ENCODE measurements around the gene TMEM198.

Gene TMEM198

DNA sequence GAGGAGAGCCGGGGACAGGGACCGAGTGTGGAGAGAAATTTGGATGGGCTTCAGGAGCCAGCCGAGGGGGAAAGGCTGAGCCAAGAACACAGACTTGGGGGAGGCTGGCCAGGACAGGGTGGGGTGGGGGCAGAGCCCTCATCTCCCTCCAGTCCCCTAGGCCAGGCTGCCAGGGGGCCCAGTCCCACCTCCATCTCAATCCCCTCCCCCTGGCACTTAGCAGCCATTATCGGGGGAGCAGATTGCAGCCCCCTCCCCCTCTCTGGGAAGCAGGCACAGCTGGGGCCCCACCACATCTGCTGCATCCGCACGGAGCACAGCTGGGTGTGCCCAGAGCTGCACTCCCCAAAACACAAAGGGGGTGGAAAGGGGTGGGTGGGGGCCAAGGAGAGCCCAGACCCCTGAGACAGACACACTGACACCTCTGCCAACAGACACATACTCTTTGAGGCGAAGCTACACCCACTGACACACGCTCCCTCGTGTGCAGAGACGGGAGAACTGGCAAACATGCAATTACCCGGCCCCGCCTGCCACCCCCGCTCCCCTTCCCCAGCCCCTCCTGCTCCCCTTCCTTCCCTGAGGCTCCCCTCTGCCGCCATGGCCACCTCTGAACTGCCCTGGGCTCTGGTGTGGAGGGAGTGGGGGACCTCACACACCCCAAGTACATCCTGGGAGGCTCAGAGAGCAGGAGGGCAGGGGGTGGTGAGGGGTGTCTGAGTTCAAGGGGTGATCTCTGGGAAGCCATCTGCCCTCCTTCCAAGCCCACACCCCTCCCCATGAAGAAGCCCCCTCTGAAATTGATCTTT, 34.7 kb upstream of the TMEM198 start:
- Histone ChIP-seq H3K23ac (ENCODE audit: low read length in 2 of 2) (no peak overlapping the region), H4K91ac (ENCODE audit: low read length) (no peak overlapping the region)
- 29% methylated on average over 6 of the region's 14 CpGs for WGBS

DNA sequence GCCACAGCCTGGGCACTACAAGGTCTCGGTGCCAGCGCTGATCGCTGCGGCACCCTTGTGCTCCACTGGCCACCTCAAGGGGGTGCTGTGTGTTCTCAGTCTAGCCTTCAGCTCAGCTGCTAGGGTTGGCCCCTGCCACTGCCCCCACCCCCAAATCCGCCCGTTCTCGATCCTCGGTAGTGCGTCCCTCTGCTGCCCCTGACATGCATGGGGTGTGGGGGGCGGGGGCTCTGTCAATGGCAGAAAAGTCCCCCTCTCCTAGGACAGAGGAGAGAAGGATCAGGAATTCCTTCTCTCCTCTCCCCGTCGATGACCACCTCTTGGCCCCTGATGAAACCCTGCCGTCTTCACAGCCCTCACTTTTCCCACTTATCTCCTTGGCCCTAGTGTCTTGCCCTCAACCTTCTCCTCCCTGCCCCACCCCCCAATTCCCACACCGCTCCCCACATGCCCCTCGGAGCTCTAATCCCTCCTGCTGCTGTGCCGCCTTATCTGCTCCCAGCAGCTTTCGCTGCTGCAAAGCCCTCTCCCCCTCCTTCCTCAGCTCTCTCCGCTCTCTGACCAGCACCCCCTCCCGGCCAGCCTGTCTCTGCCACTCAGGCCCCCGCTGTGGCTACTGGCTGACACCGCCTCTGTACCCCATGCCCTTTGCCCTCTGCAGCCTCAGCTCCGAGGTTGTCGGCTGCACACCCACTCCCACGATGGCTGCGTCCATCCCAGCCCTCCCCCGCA, 33.9 kb upstream of the TMEM198 start:
- Histone ChIP-seq H3K27ac (ENCODE audit: low read length, poor library complexity, severe bottlenecking) (no peak overlapping the region), H3K27me3 (ENCODE audit: control insufficient read depth in 1 of 2, insufficient read depth in 1 of 2, low read length in 2 of 2) (peaks cover 47 to 48% of the 10 kb centered on the region in 2 experiments), H3K4me1 (ENCODE audit: control insufficient read depth, insufficient read depth, low read depth, low read length) (peaks cover 38% of the 10 kb centered on the region), H3K18ac (ENCODE audit: low read depth in 1 of 2, low read length in 2 of 2) (peak overlapping the region in 1 of 2 experiments; percentile 51), H3K4me3 (ENCODE audit: insufficient read depth in 1 of 2, low read depth in 1 of 2, low read length in 2 of 2) (peak overlapping the region; percentile 41 to 75), H3K4ac (ENCODE audit: low read depth in 1 of 2, low read length in 2 of 2) (no peak overlapping the region), H2BK120ac (ENCODE audit: low read depth, low read length) (peak overlapping the region; percentile 19), H2AK5ac (ENCODE audit: low read length, severe bottlenecking) (no peak overlapping the region), H3K9me3 (ENCODE audit: control insufficient read depth, low read length) (no peaks in the 10 kb centered on the region), H4K8ac (ENCODE audit: low read length) (no peak overlapping the region), H2BK12ac (ENCODE audit: low read length in 2 of 2) (peak overlapping the region in 1 of 2 experiments; percentile 38), H3K9ac (ENCODE audit: low read length) (peak overlapping the region; percentile 21), H3K36me3 (ENCODE audit: control insufficient read depth in 1 of 2, insufficient read depth in 2 of 2, low read depth in 1 of 2, low read length in 2 of 2) (peaks cover 20 to 35% of the 10 kb centered on the region in 2 experiments), H3K14ac (ENCODE audit: low read length in 2 of 2) (peak overlapping the region in 1 of 2 experiments; percentile 61), H3K23ac (ENCODE audit: low read length in 2 of 2) (no peak overlapping the region), H2AFZ (ENCODE audit: low read depth, low read length) (peak overlapping the region; percentile 18), H4K91ac (ENCODE audit: low read length) (peak overlapping the region; percentile 37), H2BK15ac (ENCODE audit: low read depth, poor library complexity, severe bottlenecking) (no peak overlapping the region), H3K79me1 (replicated peaks; ENCODE audit: low read length, poor library complexity, severe bottlenecking) (no peaks in the 10 kb centered on the region), H2BK5ac (ENCODE audit: low read depth, low read length, poor library complexity, severe bottlenecking) (no peak overlapping the region), H3K4me2 (ENCODE audit: low read length, poor library complexity, severe bottlenecking) (peak overlapping the region; percentile 90)
- peak; percentile 74 for DNase-seq
- WGBS, result 3% methylated on average over 21 of the region's 26 CpGs

More for the DNA sequence above, 34.7 kb upstream of the TMEM198 start:
- Histone ChIP-seq H2BK120ac (ENCODE audit: low read depth, low read length) (no peak overlapping the region), H3K36me3 (ENCODE audit: control insufficient read depth in 1 of 2, insufficient read depth in 2 of 2, low read depth in 1 of 2, low read length in 2 of 2) (peaks cover 28 to 39% of the 10 kb centered on the region in 2 experiments), H3K4me2 (ENCODE audit: low read length, poor library complexity, severe bottlenecking) (no peak overlapping the region), H3K4ac (ENCODE audit: low read depth in 1 of 2, low read length in 2 of 2) (no peak overlapping the region), H3K9ac (ENCODE audit: low read length) (peak overlapping the region; percentile 21), H2AK5ac (ENCODE audit: low read length, severe bottlenecking) (no peak overlapping the region), H3K79me1 (replicated peaks; ENCODE audit: low read length, poor library complexity, severe bottlenecking) (peaks cover 1% of the 10 kb centered on the region), H4K8ac (ENCODE audit: low read length) (no peak overlapping the region), H3K14ac (ENCODE audit: low read length in 2 of 2) (no peak overlapping the region), H3K27me3 (ENCODE audit: control insufficient read depth in 1 of 2, insufficient read depth in 1 of 2, low read length in 2 of 2) (peaks cover 39 to 40% of the 10 kb centered on the region in 2 experiments), H3K27ac (ENCODE audit: low read length, poor library complexity, severe bottlenecking) (no peak overlapping the region), H3K9me3 (ENCODE audit: control insufficient read depth, low read length) (no peaks in the 10 kb centered on the region), H3K18ac (ENCODE audit: low read depth in 1 of 2, low read length in 2 of 2) (no peak overlapping the region), H2BK12ac (ENCODE audit: low read length in 2 of 2) (no peak overlapping the region), H2BK15ac (ENCODE audit: low read depth, poor library complexity, severe bottlenecking) (no peak overlapping the region), H3K4me3 (ENCODE audit: insufficient read depth in 1 of 2, low read depth in 1 of 2, low read length in 2 of 2) (peak overlapping the region in 1 of 2 experiments; percentile 75), H2BK5ac (ENCODE audit: low read depth, low read length, poor library complexity, severe bottlenecking) (no peak overlapping the region), H3K4me1 (ENCODE audit: control insufficient read depth, insufficient read depth, low read depth, low read length) (peaks cover 35% of the 10 kb centered on the region), H2AFZ (ENCODE audit: low read depth, low read length) (no peak overlapping the region)
- DNase-seq, result no peak

DNA sequence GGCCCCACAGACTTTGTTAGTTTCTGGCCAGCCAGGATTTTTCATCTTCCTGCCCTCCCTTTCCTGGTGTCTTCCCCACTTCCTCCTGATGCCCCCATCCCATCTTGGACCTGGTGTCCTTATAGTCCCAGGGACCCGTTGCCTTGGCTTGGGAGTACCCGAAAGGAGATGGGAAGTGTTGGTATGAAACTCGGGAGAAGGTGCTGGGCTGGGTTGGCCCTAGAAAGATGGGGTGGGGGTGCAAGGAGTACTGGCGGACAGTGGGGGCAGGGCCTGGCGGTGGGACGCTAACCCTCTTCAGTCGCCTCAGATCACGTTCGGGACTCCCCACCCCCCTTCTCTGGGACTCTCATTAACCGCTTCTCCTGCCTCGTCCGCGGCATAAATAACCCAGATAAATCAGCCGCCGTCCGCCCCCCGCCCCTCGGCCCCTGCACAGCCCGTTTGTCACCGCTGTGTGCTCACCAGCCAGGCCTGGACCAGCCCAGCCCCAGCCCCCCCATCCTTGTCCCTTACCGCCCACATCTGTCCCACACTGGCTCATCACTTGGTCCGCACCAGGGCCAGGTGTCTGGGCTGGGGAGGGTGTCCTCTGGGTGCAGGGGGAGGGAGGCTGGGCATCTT, 33.2 kb upstream of the TMEM198 start:
- 54% methylated on average over 17 of the region's 22 CpGs for WGBS

More for the DNA sequence above, 33.2 kb upstream of the TMEM198 start:
- H3K9ac ChIP-seq (ENCODE audit: low read length), result peak overlapping the region; percentile 21
- no peak overlapping the region for H4K8ac ChIP-seq (ENCODE audit: low read length)
- peaks cover 38% of the 10 kb centered on the region for H3K4me1 ChIP-seq (ENCODE audit: control insufficient read depth, insufficient read depth, low read depth, low read length)
- H3K36me3 ChIP-seq (ENCODE audit: control insufficient read depth in 1 of 2, insufficient read depth in 2 of 2, low read depth in 1 of 2, low read length in 2 of 2), result peaks cover 15 to 29% of the 10 kb centered on the region in 2 experiments
- peak overlapping the region in 1 of 2 experiments; percentile 12 for H2BK12ac ChIP-seq (ENCODE audit: low read length in 2 of 2)
- no peak overlapping the region for H2AK5ac ChIP-seq (ENCODE audit: low read length, severe bottlenecking)
- peak overlapping the region in 1 of 2 experiments; percentile 14 for H3K18ac ChIP-seq (ENCODE audit: low read depth in 1 of 2, low read length in 2 of 2)
- H3K4me2 ChIP-seq (ENCODE audit: low read length, poor library complexity, severe bottlenecking), result peak overlapping the region; percentile 90
- H2BK120ac ChIP-seq (ENCODE audit: low read depth, low read length), result no peak overlapping the region
- no peak for DNase-seq
- peak overlapping the region in 1 of 2 experiments; percentile 61 for H3K14ac ChIP-seq (ENCODE audit: low read length in 2 of 2)
- peaks cover 53 to 55% of the 10 kb centered on the region in 2 experiments for H3K27me3 ChIP-seq (ENCODE audit: control insufficient read depth in 1 of 2, insufficient read depth in 1 of 2, low read length in 2 of 2)
- no peaks in the 10 kb centered on the region for H3K79me1 ChIP-seq (replicated peaks; ENCODE audit: low read length, poor library complexity, severe bottlenecking)
- no peak overlapping the region for H2AFZ ChIP-seq (ENCODE audit: low read depth, low read length)
- H4K91ac ChIP-seq (ENCODE audit: low read length), result no peak overlapping the region
- H3K23ac ChIP-seq (ENCODE audit: low read length in 2 of 2), result no peak overlapping the region
- H2BK5ac ChIP-seq (ENCODE audit: low read depth, low read length, poor library complexity, severe bottlenecking), result no peak overlapping the region
- H3K27ac ChIP-seq (ENCODE audit: low read length, poor library complexity, severe bottlenecking), result no peak overlapping the region
- no peak overlapping the region for H3K4ac ChIP-seq (ENCODE audit: low read depth in 1 of 2, low read length in 2 of 2)
- no peaks in the 10 kb centered on the region for H3K9me3 ChIP-seq (ENCODE audit: control insufficient read depth, low read length)
- H3K4me3 ChIP-seq (ENCODE audit: insufficient read depth in 1 of 2, low read depth in 1 of 2, low read length in 2 of 2), result peak overlapping the region in 1 of 2 experiments; percentile 75
- H2BK15ac ChIP-seq (ENCODE audit: low read depth, poor library complexity, severe bottlenecking), result no peak overlapping the region

Measured in mesenchymal stem cell (in vitro differentiated cells and primary cell).